Ovary (tissue), 3 donors: ENCODE measurements around the gene ABL2.

Experiments used
- CTCF ChIP-seq, 3 donors: fragments of 450-650 bp in 2 of 3; fragments of 200-600 bp in 1 of 3; IDR thresholded peaks; one replicate each; pipeline versions ENCODE4 v1.5.1 to v1.8.0; 2016 to 2022; ENCODE audit warnings: antibody characterized with exemption in 3 of 3, mild to moderate bottlenecking in 1 of 3
- POLR2A ChIP-seq: fragments of 450-650 bp; IDR thresholded peaks from one replicate; pipeline ENCODE4 v1.6.1; 2017; ENCODE audit warnings: antibody characterized with exemption, mild to moderate bottlenecking, moderate library complexity
- donor health status: DM: no; HTN: no; CAD: no.

DNA sequence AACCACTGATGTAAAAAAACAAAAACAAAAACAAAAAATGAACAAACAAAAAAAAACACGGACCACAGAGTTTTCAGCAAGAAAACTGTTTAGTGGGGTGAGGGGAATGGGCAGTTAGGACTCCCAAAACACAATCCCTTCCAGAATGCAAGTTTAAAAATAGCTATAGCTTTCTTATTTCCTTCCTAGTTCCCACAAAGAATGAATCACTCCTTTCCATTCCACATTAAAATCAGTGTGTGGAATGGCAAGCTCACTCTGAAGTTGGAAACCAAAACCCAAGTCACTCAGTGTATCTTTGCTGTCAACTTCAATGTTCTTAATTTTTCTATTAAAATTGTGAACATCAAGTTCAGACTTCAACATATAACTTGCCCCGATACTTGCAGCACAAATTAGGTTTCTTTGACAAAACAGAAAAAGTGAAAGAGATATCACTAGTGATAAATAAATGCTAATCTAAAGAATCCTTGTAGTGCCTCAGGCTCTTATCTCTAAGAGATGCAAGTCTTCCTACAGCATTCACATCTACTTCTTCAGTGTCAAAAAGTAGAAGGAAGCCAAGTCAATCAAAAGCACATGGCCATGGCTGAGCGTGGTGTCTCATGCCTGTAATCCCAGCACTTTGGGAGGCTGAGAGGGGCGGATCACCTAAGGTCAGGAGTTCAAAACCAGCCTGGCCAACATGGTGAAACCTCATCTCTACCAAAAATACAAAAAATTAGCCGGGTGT, 102.1 kb downstream of the ABL2 start:
- TF ChIP-seq POLR2A (no peak), CTCF (IDR thresholded peaks at IDR 0.05) (no peak)
